ENCODE measurements around the gene OR6C65.
"Not testable (repeated sequence)": the region's sequence is repeated elsewhere in the genome, so short reads cannot be mapped to it uniquely, and the experiment has no call there.

The OR6C65 gene

GRCh38 chr12:55400229-55400628 is at the start of gene OR6C65:
OR6C65 (plus strand) TSS chr12:55400529; CDS start chr12:55400529, 0 bp downstream.
- no peak for DNase-seq

DNA sequence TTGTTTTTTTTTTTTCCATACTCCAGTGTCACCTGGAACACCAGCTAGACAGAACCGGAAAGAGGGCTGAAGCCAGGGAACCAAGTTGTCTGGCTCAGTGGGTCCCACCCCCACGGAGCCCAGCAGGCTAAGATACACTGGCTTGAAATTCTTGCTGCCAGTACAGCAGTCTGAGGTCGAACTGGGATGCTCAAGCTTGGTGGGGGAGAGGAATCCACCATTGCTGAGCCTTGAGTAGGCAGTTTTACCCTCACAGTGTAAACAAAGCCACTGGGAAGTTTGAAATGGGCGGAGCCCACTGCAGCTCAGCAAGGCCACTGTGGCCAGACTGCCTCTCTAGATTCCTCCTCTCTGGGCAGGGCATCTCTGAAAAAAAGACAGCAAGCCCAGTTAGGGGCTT is 45.0 kb upstream of the OR6C65 start:
- not testable (repeated sequence) for DNase-seq

DNA sequence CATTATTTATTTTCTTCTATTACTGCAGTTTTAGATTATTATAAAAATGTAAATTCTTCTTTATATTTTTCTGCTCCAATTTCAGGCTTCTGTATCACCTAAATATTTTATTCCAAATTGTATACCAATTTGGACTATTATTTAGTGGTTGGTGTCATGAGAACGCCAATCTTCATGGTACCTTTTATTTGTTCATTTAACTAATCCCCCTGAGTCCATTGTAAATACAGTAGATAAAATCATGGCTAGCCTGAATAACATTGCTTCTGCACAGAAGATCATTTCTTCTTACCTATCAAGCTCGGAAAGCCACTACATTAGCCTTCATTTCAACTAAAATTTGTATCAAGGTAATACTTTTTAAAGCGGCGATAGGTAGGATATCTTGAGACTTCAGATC is 37.7 kb upstream of the OR6C65 start, which contains the start of gene OR6C75:
OR6C75 (plus strand) TSS at position 301 of the 400 bp plus-strand sequence. CDS start 2,136 bp downstream, outside the sequence.
- no peak for DNase-seq

- no peak for DNase-seq
Observed at GRCh38 chr12:55365086-55365485, 35.2 kb upstream of the OR6C65 start.

DNA sequence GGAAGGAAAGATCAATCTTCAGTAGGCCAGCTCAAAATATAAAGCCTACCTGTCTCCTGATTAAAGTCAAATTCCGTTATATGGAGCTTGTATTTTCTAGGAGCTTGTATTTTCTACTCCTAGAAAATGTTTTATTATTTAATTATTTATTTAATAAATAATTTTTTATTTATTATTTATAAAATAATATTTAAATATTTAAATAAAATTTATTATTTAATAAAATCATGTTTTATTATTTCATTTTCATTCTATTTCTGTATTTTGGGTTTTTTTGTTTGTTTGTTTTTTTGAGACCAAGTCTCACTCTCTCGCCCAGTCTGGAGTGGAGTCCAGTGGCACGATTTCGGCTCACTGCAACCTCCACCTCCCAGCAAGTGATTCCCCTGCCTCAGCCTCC is 27.8 kb upstream of the OR6C65 start:
- DNase-seq = no peak

DNA sequence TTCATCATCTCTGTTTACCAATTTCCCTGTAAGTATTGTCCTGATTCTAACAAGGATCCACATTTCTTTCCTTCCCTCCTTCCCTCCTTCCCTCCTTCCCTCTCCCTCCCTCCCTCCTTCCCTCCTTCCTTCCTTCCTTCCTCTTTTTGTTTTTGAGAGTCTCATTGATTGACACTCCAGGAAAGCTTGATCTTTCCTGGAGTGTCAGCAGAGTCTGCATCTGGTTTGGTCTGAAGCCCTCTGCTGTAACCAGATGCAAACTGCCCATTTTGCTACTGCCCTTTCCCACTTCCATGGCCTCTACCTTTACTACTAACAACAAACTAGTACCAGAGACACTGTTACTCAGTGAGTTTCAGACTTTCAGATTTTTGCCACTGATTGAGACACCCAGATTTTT is 14.4 kb upstream of the OR6C65 start:
- no peak for DNase-seq

DNA sequence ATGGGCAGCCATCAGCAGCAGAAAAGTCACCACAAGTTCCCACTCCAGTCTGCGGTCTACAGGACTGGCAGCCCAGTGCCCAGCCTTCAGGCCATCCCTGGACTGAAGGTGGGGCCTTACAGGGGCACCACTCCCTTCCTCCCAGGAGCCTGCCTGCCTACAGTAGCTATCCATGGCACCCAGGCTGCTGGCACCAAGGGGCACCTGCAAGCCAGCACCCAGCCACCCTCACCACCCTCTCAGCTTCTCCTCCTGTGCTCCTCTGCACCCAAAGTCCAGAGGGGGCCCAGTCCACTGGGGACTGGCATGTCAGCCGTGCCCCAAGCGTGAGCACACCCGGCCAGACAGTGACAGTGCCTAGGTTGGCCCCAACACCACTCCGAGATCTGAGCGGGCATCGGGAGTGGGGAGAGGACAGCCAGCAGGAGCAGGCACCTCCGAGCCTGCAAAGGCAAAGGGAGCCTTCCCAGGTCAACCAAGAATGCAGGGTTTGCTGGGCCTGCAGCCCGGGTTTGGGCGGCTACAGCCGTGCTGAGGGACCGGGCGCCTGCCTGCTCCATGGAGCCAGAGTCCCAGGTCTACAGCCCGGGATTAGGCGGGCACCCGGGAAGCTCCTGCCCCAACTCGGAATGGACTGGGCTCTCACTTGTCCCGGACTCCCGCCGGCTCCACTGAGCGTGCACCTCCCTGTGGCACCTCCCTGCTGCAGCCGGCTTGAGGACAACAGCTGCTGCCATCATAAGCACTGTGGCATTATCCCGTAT is 8.1 kb upstream of the OR6C65 start:
- DNase-seq = no peak

- DNase-seq = no peak
Observed at GRCh38 chr12:55396326-55396725, 4.0 kb upstream of the OR6C65 start.

GRCh38 chr12:55407866-55408265 is 7.5 kb downstream of the OR6C65 start:
- no peak for DNase-seq

- not testable (repeated sequence) for DNase-seq
Observed at GRCh38 chr12:55409133-55409532, 8.8 kb downstream of the OR6C65 start.

DNA sequence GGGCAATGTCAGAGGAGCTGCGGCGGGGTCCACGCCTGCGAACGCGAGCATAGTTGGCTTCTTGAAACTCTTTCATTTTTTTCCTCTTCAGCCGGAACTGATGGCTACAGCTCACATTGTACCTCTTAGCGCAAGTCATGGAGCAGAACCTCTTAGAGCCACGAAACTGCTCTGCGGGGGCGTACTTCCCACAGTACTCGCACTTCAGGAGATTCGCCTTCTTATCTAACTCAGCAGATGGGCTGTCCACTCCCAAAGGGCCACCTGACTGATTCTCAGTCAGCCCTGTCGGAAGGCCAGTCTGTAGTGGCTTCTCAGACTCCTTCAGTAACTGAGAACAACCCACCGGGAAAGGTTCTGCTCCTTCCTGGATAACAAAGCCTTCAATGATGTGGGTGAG is 11.8 kb downstream of the OR6C65 start:
- not testable (repeated sequence) for DNase-seq

DNA sequence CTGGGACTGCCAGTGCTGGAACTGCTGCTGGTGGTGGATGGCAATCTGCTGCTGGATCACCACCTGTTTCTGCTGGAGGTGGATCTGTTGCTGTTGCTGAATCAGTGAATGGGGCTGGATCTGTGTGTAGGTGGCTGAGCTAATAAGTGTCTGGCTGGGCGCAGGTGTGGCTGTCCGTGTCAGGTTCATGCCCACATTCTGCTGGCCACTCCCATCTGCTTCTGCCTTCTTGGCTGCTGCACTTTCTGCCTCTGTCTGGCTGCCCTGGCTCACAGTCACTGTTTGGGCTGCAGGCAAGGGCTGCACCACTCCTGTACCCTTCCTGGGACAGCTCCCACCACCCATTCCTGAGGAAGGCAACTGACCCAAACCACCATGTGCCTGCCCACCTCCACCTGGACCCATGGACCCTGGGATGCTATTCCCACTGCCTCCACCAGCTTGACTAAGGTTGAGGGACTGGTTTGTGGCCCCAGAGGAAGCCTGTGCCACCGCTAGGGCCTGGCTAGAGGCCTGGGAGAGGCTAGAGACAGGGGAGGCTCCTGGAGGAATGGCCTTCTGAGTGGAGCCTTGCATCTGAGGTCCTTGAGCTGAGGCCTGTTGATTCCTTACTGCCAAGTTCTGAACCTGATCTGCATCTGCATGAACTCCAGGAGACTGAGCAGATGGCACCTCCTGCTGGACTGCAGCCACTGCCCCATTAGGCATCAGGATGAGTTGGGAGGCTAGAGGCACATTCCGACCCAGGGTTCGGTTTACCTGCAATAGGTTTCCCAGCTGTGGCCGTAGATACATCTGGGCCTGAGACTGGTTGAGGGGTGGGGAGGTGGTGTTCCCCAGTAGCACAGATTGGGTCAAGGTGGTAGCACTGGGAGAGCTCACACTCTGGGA is 13.4 kb downstream of the OR6C65 start:
- DNase-seq = not testable (repeated sequence)

DNA sequence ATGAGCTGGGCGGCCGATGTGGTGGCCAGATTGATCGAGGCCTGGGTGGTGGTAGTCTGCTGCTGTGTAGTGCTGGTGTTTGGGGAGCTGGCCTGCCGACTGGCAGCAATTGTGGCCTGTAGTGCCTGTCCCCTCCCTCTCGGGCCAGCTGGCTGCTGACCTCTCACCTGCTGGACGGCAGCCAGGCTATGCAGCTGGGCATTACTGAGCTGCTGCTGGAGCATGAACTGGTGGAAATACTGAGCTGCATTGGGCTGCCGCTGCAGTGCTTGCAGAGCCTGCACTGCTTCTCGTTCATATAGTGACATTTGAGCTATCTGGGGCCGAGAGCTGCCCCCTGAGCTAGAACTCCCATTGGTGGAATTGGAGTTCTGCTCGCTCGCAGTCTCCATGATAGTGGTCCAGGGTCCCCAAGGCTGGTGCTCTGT is 14.1 kb downstream of the OR6C65 start:
- DNase-seq = not testable (repeated sequence)

- not testable (repeated sequence) for DNase-seq
Observed at GRCh38 chr12:55414889-55415288, 14.6 kb downstream of the OR6C65 start.

DNA sequence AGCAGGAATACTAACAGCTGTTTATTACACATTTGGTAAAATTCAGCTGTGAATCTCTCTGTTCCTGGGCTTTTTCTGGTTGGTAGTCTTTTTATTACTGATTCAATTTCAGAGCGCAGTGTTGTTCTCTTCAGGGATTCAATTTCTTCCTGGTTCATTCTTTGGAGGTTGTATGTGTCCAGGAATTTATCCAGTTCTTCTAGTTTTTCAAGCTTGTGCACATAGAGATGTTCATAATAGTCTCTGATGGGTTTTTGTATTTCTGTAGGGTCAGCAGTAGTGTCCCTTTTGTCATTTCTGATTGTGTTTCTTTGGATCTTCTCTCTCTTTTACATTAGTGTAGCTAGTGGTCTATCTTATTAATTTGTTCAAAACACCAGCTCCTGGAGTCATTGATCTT is 16.6 kb downstream of the OR6C65 start:
- no peak for DNase-seq

- DNase-seq = no peak
Observed at GRCh38 chr12:55420307-55420962, 20.1 kb downstream of the OR6C65 start.

DNA sequence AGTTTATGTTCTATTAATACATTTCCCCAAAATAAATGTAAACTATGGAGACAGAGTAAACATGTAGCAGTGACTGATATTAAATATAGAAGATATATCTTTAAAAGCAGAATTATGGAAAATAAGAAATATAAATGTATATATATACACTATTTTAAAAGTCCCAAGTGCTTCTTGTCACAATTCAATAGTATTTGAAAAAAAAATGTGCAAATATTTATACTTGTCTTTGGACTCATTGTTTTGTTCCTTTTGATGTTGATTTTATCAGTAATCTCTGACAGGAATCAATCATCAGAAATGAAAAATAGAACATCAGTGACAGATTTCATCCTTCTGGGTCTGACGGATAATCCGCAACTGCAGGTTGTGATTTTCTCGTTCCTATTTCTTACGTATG is 25.6 kb downstream of the OR6C65 start, which contains the start of gene OR6C76:
OR6C76 (plus strand) TSS at position 301 of the 400 bp plus-strand sequence; CDS start at position 301, 0 bp downstream.
- no peak for DNase-seq

- no peak for DNase-seq
Observed at GRCh38 chr12:55428331-55429243, 28.3 kb downstream of the OR6C65 start.

- DNase-seq = not testable (repeated sequence)
Observed at GRCh38 chr12:55441233-55441632, 40.9 kb downstream of the OR6C65 start.

DNA sequence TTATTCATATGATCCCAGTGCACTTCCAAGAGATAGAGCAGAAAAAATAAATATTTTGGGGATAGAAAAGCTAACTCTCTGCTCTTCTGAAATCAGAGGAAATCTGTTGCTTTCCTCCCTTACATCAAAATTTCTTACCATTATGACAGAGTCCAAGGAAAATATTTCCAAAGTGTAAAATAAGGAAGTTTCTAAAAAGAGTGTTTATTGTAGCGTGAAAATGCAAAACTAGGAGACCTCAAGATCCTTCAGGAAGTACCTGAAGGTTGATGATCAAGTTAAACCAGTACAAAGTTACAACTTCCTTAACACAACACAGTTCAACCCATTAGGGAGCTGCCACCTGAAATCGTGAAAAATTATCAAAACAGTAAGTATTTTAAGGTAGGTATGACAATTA is 43.4 kb downstream of the OR6C65 start, which contains the start of gene OR6C2:
OR6C2 (plus strand) TSS at position 301 of the 400 bp plus-strand sequence. CDS start 8,138 bp downstream, outside the sequence.
- DNase-seq = no peak

- DNase-seq = no peak
Observed at GRCh38 chr12:55445357-55445756, 45.0 kb downstream of the OR6C65 start.

DNA sequence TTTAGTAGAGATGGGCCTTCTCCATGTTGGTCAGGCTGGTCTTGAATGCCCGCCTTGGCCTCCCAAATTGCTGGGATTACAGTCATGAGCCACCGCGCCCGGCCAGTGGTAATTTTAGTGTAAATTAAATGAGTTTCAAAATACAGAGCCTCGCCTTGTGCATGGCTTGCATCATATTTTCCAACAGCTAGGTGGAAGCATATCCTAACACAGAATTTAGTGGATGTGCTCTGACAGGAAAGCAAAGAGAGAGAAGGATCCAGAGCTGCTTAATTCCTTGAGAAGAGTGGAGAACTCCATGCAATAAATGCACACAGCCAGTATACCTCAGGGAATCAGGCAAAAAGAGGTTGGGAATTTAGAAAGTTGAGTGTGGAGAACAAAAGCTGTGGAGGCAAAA is 46.0 kb downstream of the OR6C65 start:
- DNase-seq = no peak

All from NCI-H2081 (cell line).